GM19043 (cell line): ENCODE measurements around the gene GALNT1.

ENCODE experiments used
- ATAC-seq: cut with Tn5 transposase; IDR thresholded peaks from one replicate; pipeline ENCODE4 v1.9.1; 2021; ENCODE audit warnings: low read depth; ENCODE audit not compliant: unreplicated experiment

GALNT1 gene

DNA sequence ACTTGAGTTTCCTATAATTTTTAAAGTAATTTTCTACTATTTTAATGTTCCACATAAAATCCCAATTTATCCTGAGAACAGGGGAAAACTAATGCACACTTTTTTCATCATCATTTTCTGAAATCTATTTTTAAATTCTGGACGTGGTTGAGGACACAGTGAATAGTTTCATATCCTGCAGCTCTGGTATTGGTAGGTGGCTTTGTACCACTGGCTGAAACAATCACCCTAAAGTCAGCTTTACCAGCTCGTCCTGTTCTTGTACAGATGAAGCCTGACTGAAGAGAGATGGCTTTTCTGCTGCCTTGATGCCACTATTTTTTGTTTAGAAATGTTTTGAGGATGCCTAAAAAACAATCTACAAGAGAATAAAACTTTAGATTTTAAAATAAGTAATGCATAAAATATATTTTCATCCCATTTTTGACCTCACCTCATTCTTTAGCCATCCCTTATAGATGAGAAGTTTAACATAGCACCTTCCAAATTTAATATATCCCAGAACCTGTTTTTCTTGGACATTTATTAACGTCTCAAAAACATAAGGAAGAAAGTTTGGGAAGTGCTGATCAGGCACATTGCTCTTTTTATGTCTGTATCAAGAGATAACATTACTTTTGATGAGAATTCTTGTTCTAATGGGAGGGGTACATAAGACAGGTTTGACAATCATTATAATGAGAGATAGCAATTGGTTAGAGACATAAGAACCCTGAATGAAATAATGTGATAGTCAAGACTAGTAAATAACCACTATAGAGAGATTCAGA, 80.9 kb downstream of the GALNT1 start:
- ATAC-seq, result peak; percentile 71

GRCh38 chr18:35671966-35672603, 90.5 kb downstream of the GALNT1 start:
- ATAC-seq, result no peak

DNA sequence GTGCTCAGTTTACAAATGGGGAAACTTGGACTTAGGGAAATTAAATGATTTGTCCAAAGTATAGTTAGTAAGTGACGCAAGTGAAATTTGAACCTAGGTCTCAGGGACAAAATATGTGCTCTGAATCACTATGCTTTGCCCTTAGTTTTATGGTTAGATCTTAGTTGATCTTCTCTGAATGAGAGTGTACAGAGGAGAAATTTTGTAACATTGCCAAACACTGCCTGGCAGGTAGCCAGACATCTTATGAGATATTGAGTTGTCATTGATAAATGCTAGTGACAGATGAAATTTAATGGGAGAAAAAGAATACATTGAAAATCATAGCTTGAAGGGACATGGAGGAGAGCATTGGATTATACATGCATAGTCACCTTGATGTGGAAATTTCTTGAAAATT, 91.4 kb downstream of the GALNT1 start:
- ATAC-seq, result no peak

DNA sequence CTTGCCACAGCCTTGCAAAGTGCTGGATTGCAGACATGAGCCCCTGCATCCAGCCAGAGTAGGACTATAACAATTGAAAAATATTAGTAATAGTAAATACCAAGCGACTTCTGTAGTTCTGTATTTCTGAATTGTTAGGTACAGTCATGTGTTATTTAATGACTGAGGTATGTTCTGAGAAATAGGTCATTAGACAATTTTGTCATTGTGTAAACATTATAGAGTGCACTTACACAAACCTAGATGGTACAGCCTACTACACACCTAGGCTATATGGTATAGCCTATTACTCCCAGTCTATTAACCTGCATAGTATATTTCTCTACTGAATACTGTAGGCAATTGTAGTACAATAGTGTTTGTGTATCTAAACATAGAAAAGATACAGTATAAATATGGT, 92.1 kb downstream of the GALNT1 start:
- no peak for ATAC-seq

- ATAC-seq, result no peak
Measured at GRCh38 chr18:35680139-35680551, 98.6 kb downstream of the GALNT1 start.

DNA sequence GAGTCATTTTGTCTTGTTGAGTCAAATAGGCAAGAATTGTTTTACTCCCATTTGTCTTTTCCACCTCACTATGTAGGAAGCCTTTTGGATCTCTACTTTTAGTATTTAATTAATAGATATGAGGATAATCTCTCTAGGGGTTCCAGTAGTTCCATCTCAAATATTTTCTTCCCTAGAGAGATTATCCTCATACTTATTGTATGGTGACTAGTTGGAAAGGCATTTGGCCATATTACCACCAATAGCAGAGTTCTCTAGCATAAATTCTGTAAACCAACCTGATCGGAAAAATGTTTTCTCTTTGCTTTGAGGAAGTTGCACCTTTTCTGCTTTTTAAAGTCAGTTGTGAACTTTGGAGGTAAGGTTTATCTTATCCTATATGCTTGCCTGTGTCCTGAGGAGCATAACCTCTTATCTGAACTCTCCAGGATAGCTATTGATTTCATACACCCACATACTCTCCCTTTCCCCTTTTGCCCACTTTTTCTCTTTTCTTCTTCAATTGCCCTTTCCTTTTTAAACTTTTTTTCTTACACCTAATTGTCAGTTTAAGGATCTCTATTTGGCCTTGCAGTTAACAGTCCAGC, 100.8 kb downstream of the GALNT1 start:
- no peak for ATAC-seq

GRCh38 chr18:35683021-35683420, 101.5 kb downstream of the GALNT1 start:
- ATAC-seq, result no peak

GRCh38 chr18:35688757-35689156, 107.2 kb downstream of the GALNT1 start:
- peak; percentile 62 for ATAC-seq

GRCh38 chr18:35689728-35690127, 108.2 kb downstream of the GALNT1 start:
- no peak for ATAC-seq

- ATAC-seq, result no peak
Measured at GRCh38 chr18:35691625-35692024, 110.1 kb downstream of the GALNT1 start.

DNA sequence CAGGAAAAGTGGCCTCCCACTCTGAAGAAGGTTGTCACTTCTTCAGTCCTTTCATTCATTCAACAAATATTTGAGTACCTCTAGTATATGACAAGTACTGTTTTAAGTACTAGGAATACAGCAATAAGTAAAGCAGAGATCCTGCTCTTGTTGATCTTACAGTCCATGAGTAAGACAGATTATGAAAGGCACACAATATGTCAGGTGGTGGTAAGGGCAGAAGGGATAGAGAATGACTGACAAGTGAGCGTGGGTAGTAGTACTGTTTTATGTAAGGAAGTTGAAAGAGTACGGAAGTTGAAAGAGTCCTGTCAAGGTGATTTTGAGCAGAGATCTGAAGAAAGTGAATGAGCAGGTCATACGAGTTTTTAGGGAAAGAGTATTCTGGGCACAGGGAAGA, 111.3 kb downstream of the GALNT1 start:
- ATAC-seq, result no peak

GRCh38 chr18:35693829-35694228, 112.3 kb downstream of the GALNT1 start:
- ATAC-seq, result no peak

DNA sequence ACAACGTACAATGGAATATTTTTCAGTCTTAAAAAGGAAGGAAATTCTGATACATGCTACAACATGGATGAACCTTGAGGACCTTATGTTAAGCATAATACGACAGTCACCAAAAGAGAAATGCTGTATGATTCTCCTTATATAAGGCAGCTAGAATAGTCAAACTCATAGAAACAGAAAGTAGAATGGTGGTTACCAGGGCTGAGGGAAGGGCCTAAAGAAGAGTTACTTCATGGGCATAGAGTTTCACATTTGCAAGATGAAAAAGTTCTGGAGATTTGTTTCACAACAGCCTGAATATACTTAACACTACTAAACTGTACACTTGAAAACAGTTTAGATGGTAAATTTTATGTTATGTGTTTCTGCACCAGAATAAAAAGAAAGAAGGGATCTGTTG, 113.3 kb downstream of the GALNT1 start:
- ATAC-seq, result no peak

DNA sequence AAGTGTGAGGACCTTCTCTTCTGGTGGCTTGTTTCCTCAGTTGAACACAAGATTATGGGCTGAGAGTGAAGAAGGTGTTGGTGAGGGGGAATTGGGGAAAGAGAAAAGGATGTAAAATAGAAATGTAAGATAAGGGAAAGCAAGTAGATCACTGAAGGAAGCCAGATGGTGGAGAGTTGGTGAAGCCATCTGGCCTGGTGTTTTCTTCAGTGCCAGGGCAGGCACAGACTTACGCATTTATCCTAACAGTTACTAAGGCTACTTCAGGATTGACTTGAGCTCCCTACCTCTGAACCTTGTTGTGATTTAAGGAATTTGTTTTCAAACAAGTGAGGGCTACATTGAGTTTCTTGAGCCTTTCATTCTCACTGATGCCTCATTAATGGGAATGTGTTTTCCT, 113.8 kb downstream of the GALNT1 start:
- no peak for ATAC-seq

- ATAC-seq, result no peak
Measured at GRCh38 chr18:35695803-35696202, 114.3 kb downstream of the GALNT1 start.

- ATAC-seq, result no peak
Measured at GRCh38 chr18:35696307-35696706, 114.8 kb downstream of the GALNT1 start.

DNA sequence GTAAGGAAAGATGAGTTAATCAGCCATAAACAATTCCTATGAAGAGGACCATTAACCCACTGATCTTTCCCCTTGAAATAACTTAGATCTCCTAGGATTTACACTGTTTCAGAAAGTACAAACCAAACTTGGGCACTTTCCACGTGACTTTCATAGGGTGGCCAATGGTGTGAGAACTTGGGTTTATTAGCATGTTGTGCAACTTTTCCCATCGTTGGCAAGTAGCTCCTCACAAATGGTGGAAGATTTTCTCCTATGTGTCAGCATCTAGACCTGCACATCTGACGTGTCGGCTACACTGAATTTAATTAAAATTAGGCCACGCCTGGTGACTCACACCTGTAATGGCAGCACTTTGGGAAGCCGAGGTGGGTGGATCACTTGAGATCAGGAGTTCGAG, 116.3 kb downstream of the GALNT1 start:
- no peak for ATAC-seq

- ATAC-seq, result no peak
Measured at GRCh38 chr18:35703043-35703688, 121.6 kb downstream of the GALNT1 start.

DNA sequence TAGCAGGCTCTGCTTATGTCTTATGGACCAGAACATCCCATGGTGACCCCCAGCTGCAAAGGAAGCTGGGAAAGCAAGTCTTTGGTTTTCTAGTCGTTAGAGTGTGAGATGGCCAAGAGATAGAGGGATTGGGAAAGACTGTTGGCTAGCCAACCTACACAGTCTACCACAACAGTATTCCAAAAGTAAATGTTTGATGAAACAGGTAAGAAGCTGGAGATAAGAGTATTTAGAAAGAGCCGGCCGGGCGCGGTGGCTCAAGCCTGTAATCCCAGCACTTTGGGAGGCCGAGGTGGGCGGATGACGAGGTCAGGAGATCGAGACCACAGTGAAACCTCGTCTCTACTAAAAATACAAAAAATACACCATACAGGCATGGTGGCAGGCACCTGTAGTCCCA, 124.4 kb downstream of the GALNT1 start:
- no peak for ATAC-seq

GRCh38 chr18:35707247-35707646, 125.7 kb downstream of the GALNT1 start:
- no peak for ATAC-seq

- no peak for ATAC-seq
Measured at GRCh38 chr18:35707674-35708073, 126.1 kb downstream of the GALNT1 start.
